A549 (cell line): ENCODE results near the gene CSTF1.

ENCODE experiments used
- CTCF ChIP-seq: fragments of >200 bp; sonication (Bioruptor Twin); formaldehyde crosslinking; IDR thresholded peaks from 3 replicates; pipeline ENCODE4 v1.5.1; 2016
- HEYL ChIP-seq: fragments of 250-450 bp; sonication (Bioruptor Pico); IDR thresholded peaks from 2 replicates; pipeline ENCODE4 v1.8.0; 2021; ENCODE audit warnings: mild to moderate bottlenecking, moderate library complexity
- JUN ChIP-seq, 2 experiments: fragments of >200 bp; sonication (Bioruptor Twin); formaldehyde crosslinking; IDR thresholded peaks; 2 replicates in 1 of 2; 3 replicates in 1 of 2; pipeline ENCODE4 v1.6.1; 2016 to 2017
- RNF2 ChIP-seq: fragments of 200-600 bp; sonication (generic); IDR thresholded peaks from 2 replicates; pipeline ENCODE4 v1.6.1; 2016; ENCODE audit warnings: low read depth, mild to moderate bottlenecking, antibody characterized with exemption, moderate library complexity, borderline replicate concordance

GRCh38 chr20:56382696-56383095 lies 9.7 kb upstream of the CSTF1 start:
- no peak for TF ChIP-seq RNF2
- no peak for TF ChIP-seq CTCF
- TF ChIP-seq JUN (IDR thresholded peaks at IDR 0.05): no peak
- TF ChIP-seq HEYL (CRISPR knock-in tag): no peak
